Tibial nerve (tissue), 4 donors: Measurements from ENCODE around the gene ALPL. TPM values are rescaled to one million over a fixed set of nuclear protein-coding genes. Genes with fewer than 3 reads are reported as not detected.

Experiments used
- DNase-seq, 2 donors: peaks; one replicate each; pipeline ENCODE4 v3.0.0-alpha.2; 2019; ENCODE audit warnings: low spot score in 2 of 2
- H3K27ac ChIP-seq, 4 donors: fragments of 200-600 bp; sonication (generic) in 3 of 4; one replicate each; pipeline ENCODE4 v1.5.1; 2017 to 2019; ENCODE audit warnings: mild to moderate bottlenecking in 1 of 4
- H3K27me3 ChIP-seq, 2 donors: fragments of 200-600 bp; sonication (generic) in 1 of 2; one replicate each; pipeline versions ENCODE4 v1.5.1 to v1.6.0; 2017 to 2019
- H3K36me3 ChIP-seq, 3 donors: fragments of 200-600 bp; sonication (generic); one replicate each; pipeline ENCODE4 v1.5.1; 2018 to 2019
- H3K4me1 ChIP-seq, 4 donors: fragments of 200-600 bp; sonication (generic) in 3 of 4; one replicate each; pipeline ENCODE4 v1.5.1; 2017 to 2019
- H3K4me3 ChIP-seq, 4 donors: fragments of 200-600 bp; sonication (generic) in 3 of 4; one replicate each; pipeline ENCODE4 v1.5.1; 2017 to 2019; ENCODE audit warnings: mild to moderate bottlenecking in 1 of 4, moderate library complexity in 1 of 4
- H3K9me3 ChIP-seq, 4 donors: fragments of 200-600 bp; sonication (generic) in 3 of 4; one replicate each; pipeline ENCODE4 v1.5.1; 2017 to 2019
- EP300 ChIP-seq, 2 donors: sonication (generic); formaldehyde crosslinking; IDR thresholded peaks; one replicate each; pipeline ENCODE4 v1.6.1; 2017; ENCODE audit warnings: antibody characterized with exemption in 2 of 2, mild to moderate bottlenecking in 1 of 2
- POLR2A ChIP-seq, 2 donors: fragments of 450-650 bp; IDR thresholded peaks; one replicate each; pipeline ENCODE4 v1.6.1; 2017; ENCODE audit warnings: antibody characterized with exemption in 2 of 2, mild to moderate bottlenecking in 2 of 2, moderate library complexity in 2 of 2
- WGBS, 2 donors: methylation state at CpG; one replicate each; pipeline ENCODE4 v1.1.5; 2018; 5-methylcytosine and 5-hydroxymethylcytosine counted together
- total RNA-seq, 4 donors: library from RNA; depleted of rRNA; stranded (reverse); fragments of >200 nt; gene quantifications; one replicate each; pipeline ENCODE4 v1.1.0, GENCODE V29; 2016
- TF ChIP-seq, protein P1 (sequence below), 5 experiments: fragments of 200-600 bp in 3 of 5; fragments of 450-650 bp in 2 of 5; sonication (generic) in 3 of 5; IDR thresholded peaks; one replicate each; pipeline ENCODE4 v1.5.1; 2016 to 2019; ENCODE audit warnings: antibody characterized with exemption in 5 of 5, mild to moderate bottlenecking in 3 of 5, moderate library complexity in 2 of 5

Gene ALPL
- total RNA-seq, 4 donors from 2014 or later, result 3.9 to 19.2 (median 7.5) TPM

DNA sequence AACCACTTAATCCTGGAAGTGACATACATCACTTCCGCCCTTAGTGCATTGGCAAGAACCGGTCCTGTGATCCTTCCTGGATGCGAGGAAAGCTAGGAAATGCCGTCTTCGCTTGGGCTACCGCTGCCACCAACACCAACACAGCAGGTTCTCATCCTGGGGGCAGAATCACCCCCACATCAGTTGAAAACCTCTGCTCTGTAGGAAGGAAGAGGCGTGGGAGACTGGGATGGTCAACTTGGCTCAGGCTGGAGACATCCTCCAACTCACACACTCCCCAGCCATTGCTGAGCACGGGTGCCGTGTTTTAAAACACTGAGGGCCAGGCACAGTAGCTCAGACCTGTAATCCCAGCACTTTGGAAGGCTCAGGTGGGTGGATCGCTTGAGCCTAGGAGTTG lies 74.9 kb downstream of the ALPL start:
- no peak overlapping the region for H3K27ac ChIP-seq
- TF ChIP-seq EP300 (IDR thresholded peaks at IDR 0.05) (no peak), POLR2A (IDR thresholded peaks at IDR 0.05) (no peak)
- TF ChIP-seq, protein P1, sequence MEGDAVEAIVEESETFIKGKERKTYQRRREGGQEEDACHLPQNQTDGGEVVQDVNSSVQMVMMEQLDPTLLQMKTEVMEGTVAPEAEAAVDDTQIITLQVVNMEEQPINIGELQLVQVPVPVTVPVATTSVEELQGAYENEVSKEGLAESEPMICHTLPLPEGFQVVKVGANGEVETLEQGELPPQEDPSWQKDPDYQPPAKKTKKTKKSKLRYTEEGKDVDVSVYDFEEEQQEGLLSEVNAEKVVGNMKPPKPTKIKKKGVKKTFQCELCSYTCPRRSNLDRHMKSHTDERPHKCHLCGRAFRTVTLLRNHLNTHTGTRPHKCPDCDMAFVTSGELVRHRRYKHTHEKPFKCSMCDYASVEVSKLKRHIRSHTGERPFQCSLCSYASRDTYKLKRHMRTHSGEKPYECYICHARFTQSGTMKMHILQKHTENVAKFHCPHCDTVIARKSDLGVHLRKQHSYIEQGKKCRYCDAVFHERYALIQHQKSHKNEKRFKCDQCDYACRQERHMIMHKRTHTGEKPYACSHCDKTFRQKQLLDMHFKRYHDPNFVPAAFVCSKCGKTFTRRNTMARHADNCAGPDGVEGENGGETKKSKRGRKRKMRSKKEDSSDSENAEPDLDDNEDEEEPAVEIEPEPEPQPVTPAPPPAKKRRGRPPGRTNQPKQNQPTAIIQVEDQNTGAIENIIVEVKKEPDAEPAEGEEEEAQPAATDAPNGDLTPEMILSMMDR (IDR thresholded peaks at IDR 0.05), result no peak
- H3K4me1 ChIP-seq, result peaks cover 0 to 14% (median 3%) of the 10 kb centered on the region in 4 donors
- H3K9me3 ChIP-seq, result peaks cover 0 to 24% (median 0%) of the 10 kb centered on the region in 4 donors
- no peak for DNase-seq
- peaks cover 0 to 26% of the 10 kb centered on the region in 2 donors for H3K27me3 ChIP-seq
- no peaks in the 10 kb centered on the region for H3K36me3 ChIP-seq
- no peak overlapping the region for H3K4me3 ChIP-seq
- 76 to 77% methylated on average over 10 of the region's 10 CpGs for WGBS, 2 donors

DNA sequence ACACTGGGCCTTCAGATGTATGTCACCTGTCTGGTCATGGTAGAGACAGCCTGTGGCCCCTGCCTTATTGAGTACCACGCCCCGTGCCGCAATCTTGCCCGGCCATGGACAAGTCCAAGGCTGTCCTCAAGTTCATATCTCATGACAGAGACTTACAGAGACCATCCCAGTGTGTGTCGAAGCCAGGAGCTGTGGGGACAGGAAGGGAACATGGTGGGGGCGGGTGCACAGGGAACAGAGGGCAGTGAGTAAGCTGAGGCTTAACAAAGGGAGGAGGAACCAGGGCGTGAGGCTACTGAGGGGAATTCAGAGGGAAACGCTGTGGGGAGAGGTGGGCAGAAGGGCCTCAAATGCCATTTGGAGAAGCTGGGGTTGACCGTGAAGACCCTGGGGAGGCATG lies 75.8 kb downstream of the ALPL start:
- WGBS, 2 donors, result 62 to 64% methylated on average over 9 of the region's 9 CpGs
- H3K36me3 ChIP-seq, result no peaks in the 10 kb centered on the region
- TF ChIP-seq POLR2A (IDR thresholded peaks at IDR 0.05) (no peak), EP300 (IDR thresholded peaks at IDR 0.05) (no peak)
- TF ChIP-seq, protein P1 (IDR thresholded peaks at IDR 0.05), result no peak

DNA sequence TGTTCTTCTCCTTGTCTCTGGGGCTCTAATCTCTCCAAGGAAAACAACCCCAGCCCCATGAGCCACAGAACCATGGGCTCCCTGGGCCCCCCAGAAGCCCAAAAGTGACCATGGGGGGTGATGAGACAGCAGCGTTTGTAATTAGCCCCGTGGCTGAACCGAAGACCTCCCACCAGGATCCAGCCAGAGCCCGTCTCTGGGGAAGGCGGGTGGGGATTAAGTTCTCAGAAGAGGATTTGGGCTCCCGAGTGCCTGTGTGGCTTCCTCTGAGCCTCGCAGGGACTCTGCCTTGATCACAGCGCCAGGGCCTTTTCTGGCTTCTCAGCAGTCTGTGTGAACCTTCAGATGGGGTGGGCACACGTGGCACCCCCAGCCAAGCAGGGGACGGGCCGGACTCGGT lies 77.0 kb downstream of the ALPL start:
- H3K36me3 ChIP-seq, result no peaks in the 10 kb centered on the region
- peaks cover 0 to 41% of the 10 kb centered on the region in 2 donors for H3K27me3 ChIP-seq
- DNase-seq, result no peak
- TF ChIP-seq, protein P1 (IDR thresholded peaks at IDR 0.05), result no peak
- TF ChIP-seq EP300 (IDR thresholded peaks at IDR 0.05) (no peak), POLR2A (IDR thresholded peaks at IDR 0.05) (no peak)
- H3K9me3 ChIP-seq, result peaks cover 0 to 14% (median 0%) of the 10 kb centered on the region in 4 donors
- no peak overlapping the region for H3K4me3 ChIP-seq
- peak overlapping the region in 1 of 4 donors; percentile 5 for H3K27ac ChIP-seq
- 35 to 59% methylated on average over 5 to 12 of the region's 12 CpGs for WGBS, 2 donors
- peaks cover 0 to 27% (median 3%) of the 10 kb centered on the region in 4 donors for H3K4me1 ChIP-seq

More for the DNA sequence above, 75.8 kb downstream of the ALPL start:
- DNase-seq, result no peak
- no peak overlapping the region for H3K4me3 ChIP-seq
- H3K27ac ChIP-seq, result no peak overlapping the region
- H3K27me3 ChIP-seq, result peaks cover 0 to 30% of the 10 kb centered on the region in 2 donors
- peaks cover 0 to 15% (median 3%) of the 10 kb centered on the region in 4 donors for H3K4me1 ChIP-seq
- peaks cover 0 to 19% (median 0%) of the 10 kb centered on the region in 4 donors for H3K9me3 ChIP-seq

DNA sequence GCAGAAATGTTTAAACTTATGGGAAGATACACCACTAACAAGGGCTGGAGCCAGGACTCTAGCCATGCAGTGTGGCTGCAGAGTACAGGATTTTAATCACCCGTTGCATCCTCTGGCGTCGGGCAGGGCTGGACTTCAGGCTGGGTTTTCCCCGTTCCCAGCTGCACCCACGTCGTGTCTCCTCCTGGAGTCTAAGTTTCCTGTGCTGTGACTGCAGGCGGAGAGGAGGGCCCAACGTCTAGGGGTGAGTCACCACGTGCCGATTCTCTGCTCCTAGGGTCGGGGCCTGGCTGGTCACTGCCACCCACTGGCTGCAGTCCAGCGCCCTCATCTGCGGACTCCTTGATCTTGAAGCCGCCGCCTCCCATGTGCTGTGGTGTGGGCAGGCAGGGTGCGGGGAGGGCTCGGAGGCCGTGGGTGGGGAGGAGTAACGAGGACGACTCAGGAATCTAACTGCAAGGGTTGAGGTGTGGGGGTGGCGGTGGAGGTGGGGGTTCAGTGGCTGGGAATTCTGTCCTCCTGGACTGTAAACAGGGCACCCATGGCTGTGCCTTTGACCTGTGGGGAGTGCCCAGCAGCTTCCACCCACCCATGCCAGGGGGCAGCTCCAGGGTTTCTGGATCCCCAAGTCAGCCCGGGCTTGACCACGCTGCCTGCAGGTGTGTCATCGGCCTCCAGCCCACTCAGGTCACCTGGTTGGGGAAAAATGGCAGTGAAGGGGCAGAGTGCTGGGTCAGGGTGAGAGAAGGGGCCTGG lies 77.8 kb downstream of the ALPL start:
- peak in 1 of 2 donors; percentile 11 for DNase-seq
- Histone ChIP-seq H3K4me1 (peaks cover 0 to 28% (median 3%) of the 10 kb centered on the region in 4 donors), H3K4me3 (no peak overlapping the region), H3K36me3 (no peaks in the 10 kb centered on the region), H3K9me3 (peaks cover 0 to 6% (median 0%) of the 10 kb centered on the region in 4 donors), H3K27ac (peak overlapping the region in 1 of 4 donors; percentile 26), H3K27me3 (peaks cover 0 to 49% of the 10 kb centered on the region in 2 donors)
- TF ChIP-seq POLR2A (IDR thresholded peaks at IDR 0.05) (no peak), EP300 (IDR thresholded peaks at IDR 0.05) (peak in 1 of 2 donors; percentile 27)
- TF ChIP-seq, protein P1 (IDR thresholded peaks at IDR 0.05), result no peak
- WGBS, 2 donors, result 21 to 22% methylated on average over 4 to 17 of the region's 24 CpGs

DNA sequence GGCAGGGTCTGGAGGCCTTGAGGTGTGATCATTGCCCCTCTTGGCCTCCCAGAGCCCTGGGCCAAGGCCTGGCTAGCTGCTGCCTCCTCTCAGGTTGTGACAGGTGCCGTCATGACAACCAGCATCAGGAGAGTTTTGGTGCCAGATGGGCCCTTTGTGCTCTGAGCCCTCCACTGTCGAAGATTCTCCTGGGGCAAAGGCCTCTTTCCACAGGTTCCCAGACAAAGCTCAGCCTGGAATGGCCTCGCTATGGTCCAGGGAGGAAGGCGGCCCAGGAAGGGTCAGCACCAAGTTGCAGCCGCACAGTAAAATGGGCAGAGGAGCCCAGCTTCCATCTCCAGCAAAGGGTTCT lies 78.4 kb downstream of the ALPL start:
- Histone ChIP-seq H3K4me3 (no peak overlapping the region), H3K9me3 (peaks cover 0 to 2% (median 0%) of the 10 kb centered on the region in 4 donors), H3K27ac (peak overlapping the region in 1 of 4 donors; percentile 26), H3K36me3 (no peaks in the 10 kb centered on the region), H3K27me3 (peaks cover 0 to 49% of the 10 kb centered on the region in 2 donors), H3K4me1 (peaks cover 0 to 28% (median 3%) of the 10 kb centered on the region in 4 donors)
- 83 to 100% methylated on average over 5 of the region's 5 CpGs for WGBS, 2 donors
- DNase-seq, result no peak
- TF ChIP-seq, protein P1 (IDR thresholded peaks at IDR 0.05), result no peak
